Ectodermal cell (in vitro differentiated cells): Measurements from ENCODE around the gene PRDM10.
"Not testable (repeated sequence)": the region's sequence is repeated elsewhere in the genome, so short reads cannot be mapped to it uniquely, and the experiment has no call there.

Source experiments
- H3K27ac ChIP-seq: 2 replicates; pipeline ENCODE4 v1.7.0; 2013; ENCODE audit warnings: mild to moderate bottlenecking, low read depth, low read length; ENCODE audit not compliant: insufficient read depth, poor library complexity, severe bottlenecking
- H3K27me3 ChIP-seq: 2 replicates; pipeline ENCODE4 v1.7.0; 2013; ENCODE audit warnings: mild to moderate bottlenecking, low read length; ENCODE audit not compliant: insufficient read depth, control insufficient read depth, poor library complexity, severe bottlenecking
- H3K36me3 ChIP-seq: one replicate; pipeline ENCODE4 v1.7.0; 2013; ENCODE audit warnings: low read length; ENCODE audit not compliant: control insufficient read depth, insufficient read depth
- H3K4me1 ChIP-seq: one replicate; pipeline ENCODE4 v1.7.0; 2013; ENCODE audit warnings: low read length; ENCODE audit not compliant: control insufficient read depth, insufficient read depth
- H3K4me3 ChIP-seq: 2 replicates; pipeline ENCODE4 v1.7.0; 2013; ENCODE audit warnings: low read depth, low read length, control low read depth; ENCODE audit not compliant: insufficient read depth
- H3K9me3 ChIP-seq: 2 replicates; pipeline ENCODE4 v1.7.0; 2013; ENCODE audit warnings: mild to moderate bottlenecking, low read length, moderate library complexity; ENCODE audit not compliant: control insufficient read depth
- WGBS, 2 experiments: methylation state at CpG; one replicate each; pipeline ENCODE4 v1.1.7; 2013; ENCODE audit warnings: missing lambda C conversion rate in 2 of 2; 5-methylcytosine and 5-hydroxymethylcytosine counted together

Gene PRDM10

GRCh38 chr11:130034236-130034635 lies 31.6 kb upstream of the PRDM10 start:
- Histone ChIP-seq H3K36me3 (no peaks in the 10 kb centered on the region), H3K27me3 (no peaks in the 10 kb centered on the region), H3K9me3 (no peaks in the 10 kb centered on the region), H3K4me3 (no peak overlapping the region), H3K27ac (no peak overlapping the region), H3K4me1 (peaks cover 6% of the 10 kb centered on the region)

GRCh38 chr11:130032931-130033330 lies 30.3 kb upstream of the PRDM10 start:
- H3K36me3 ChIP-seq, result no peaks in the 10 kb centered on the region
- H3K4me1 ChIP-seq, result peaks cover 8% of the 10 kb centered on the region
- H3K9me3 ChIP-seq, result no peaks in the 10 kb centered on the region
- 96% methylated on average over 41 to 44 of the region's 44 CpGs for WGBS, 2 experiments
- H3K4me3 ChIP-seq, result no peak overlapping the region
- H3K27ac ChIP-seq, result no peak overlapping the region
- no peaks in the 10 kb centered on the region for H3K27me3 ChIP-seq

GRCh38 chr11:130031945-130032344 lies 29.3 kb upstream of the PRDM10 start:
- no peak overlapping the region for H3K27ac ChIP-seq
- H3K4me3 ChIP-seq, result no peak overlapping the region
- 86 to 89% methylated on average over 2 of the region's 2 CpGs for WGBS, 2 experiments
- H3K4me1 ChIP-seq, result peaks cover 5% of the 10 kb centered on the region
- no peaks in the 10 kb centered on the region for H3K27me3 ChIP-seq
- H3K36me3 ChIP-seq, result no peaks in the 10 kb centered on the region
- no peaks in the 10 kb centered on the region for H3K9me3 ChIP-seq

GRCh38 chr11:130031056-130031455 lies 28.4 kb upstream of the PRDM10 start:
- Histone ChIP-seq H3K36me3 (no peaks in the 10 kb centered on the region), H3K4me3 (no peak overlapping the region), H3K27ac (no peak overlapping the region), H3K27me3 (no peaks in the 10 kb centered on the region), H3K4me1 (peaks cover 5% of the 10 kb centered on the region), H3K9me3 (no peaks in the 10 kb centered on the region)
- WGBS, 2 experiments, result 90 to 93% methylated on average over 1 of the region's 1 CpG

DNA sequence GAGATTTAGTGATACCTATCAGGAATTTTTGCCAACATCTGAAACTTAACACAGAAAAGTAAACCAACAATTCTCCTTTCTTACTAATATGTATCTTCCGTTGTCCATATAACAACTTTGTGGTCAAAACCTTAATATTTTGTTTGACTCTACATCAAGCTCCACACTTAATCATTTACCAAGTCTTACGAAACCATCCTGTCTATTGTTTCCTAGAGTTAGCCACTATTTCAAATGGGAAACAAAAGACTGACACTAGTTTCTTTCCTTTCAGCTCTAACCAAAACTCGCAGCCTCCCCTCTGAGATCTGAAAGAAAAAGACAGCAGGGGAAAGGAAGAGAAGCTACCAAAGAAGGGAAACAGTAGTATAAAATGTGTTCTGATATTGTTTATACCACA lies 26.5 kb upstream of the PRDM10 start:
- no peaks in the 10 kb centered on the region for H3K9me3 ChIP-seq
- H3K27me3 ChIP-seq, result no peaks in the 10 kb centered on the region
- no peaks in the 10 kb centered on the region for H3K36me3 ChIP-seq
- H3K27ac ChIP-seq, result no peak overlapping the region
- WGBS, 2 experiments, result 64 to 69% methylated on average over 2 to 3 of the region's 3 CpGs
- no peak overlapping the region for H3K4me3 ChIP-seq
- peaks cover 5% of the 10 kb centered on the region for H3K4me1 ChIP-seq

- no peaks in the 10 kb centered on the region for H3K36me3 ChIP-seq
- H3K4me1 ChIP-seq, result peaks cover 5% of the 10 kb centered on the region
- no peak overlapping the region for H3K4me3 ChIP-seq
- H3K9me3 ChIP-seq, result no peaks in the 10 kb centered on the region
- H3K27me3 ChIP-seq, result no peaks in the 10 kb centered on the region
- 79 to 94% methylated on average over 1 of the region's 1 CpG for WGBS, 2 experiments
- H3K27ac ChIP-seq, result no peak overlapping the region
Measured at GRCh38 chr11:130025371-130025770, 22.7 kb upstream of the PRDM10 start.

- Histone ChIP-seq H3K4me1 (peaks cover 3% of the 10 kb centered on the region), H3K27ac (no peak overlapping the region), H3K36me3 (no peaks in the 10 kb centered on the region), H3K4me3 (no peak overlapping the region), H3K27me3 (no peaks in the 10 kb centered on the region), H3K9me3 (no peaks in the 10 kb centered on the region)
- 100% methylated on average over 1 of the region's 1 CpG; no CpG with 5 or more reads in 1 of the 2 experiments for WGBS, 2 experiments
Measured at GRCh38 chr11:130024361-130024760, 21.7 kb upstream of the PRDM10 start.

DNA sequence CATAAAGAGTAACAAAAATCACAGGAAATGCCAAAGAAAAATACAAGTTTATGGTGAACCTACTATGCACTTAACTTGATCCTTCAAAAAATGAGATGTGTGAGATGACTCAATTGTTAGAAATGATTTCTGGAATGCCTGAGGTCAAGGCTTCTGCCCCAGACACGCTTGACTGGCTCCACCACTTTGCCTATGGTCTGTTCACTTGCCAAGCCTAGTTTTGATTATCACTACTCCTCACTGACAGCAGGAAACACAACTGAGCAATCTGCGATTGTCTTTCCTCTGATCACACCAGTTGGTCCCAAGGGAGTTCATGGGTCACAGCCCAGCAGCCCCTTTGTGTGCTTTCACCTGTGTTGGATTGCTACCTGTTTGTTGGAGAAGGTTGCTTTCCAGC lies 20.6 kb upstream of the PRDM10 start:
- H3K4me1 ChIP-seq, result no peaks in the 10 kb centered on the region
- no peaks in the 10 kb centered on the region for H3K27me3 ChIP-seq
- H3K4me3 ChIP-seq, result no peak overlapping the region
- 92 to 93% methylated on average over 2 of the region's 2 CpGs for WGBS, 2 experiments
- no peak overlapping the region for H3K27ac ChIP-seq
- H3K9me3 ChIP-seq, result no peaks in the 10 kb centered on the region
- no peaks in the 10 kb centered on the region for H3K36me3 ChIP-seq

DNA sequence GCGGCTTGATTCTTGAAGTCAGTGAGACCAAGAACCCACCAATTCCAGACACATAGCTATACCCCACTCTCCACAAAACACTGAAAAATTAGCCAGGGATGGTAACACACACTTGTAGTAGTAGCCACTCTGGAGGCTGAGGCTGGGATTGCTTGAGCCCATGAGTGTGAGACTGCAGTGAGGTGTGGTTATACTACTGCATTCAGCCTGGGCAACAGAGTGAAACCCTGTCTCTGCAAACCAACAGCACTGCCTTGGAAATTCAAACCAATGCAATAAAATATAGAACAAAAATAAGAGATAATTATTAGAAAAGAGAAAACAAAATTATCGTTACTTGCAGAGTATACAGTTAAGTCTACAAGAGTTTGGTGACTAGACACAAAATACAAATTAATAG lies 20.2 kb upstream of the PRDM10 start:
- Histone ChIP-seq H3K36me3 (no peaks in the 10 kb centered on the region), H3K4me1 (no peaks in the 10 kb centered on the region), H3K4me3 (no peak overlapping the region), H3K27me3 (no peaks in the 10 kb centered on the region), H3K9me3 (no peaks in the 10 kb centered on the region), H3K27ac (no peak overlapping the region)
- 88 to 100% methylated on average over 1 of the region's 2 CpGs for WGBS, 2 experiments

- not testable (repeated sequence) for H3K9me3 ChIP-seq, H3K27me3 ChIP-seq, H3K36me3 ChIP-seq, H3K4me1 ChIP-seq, H3K4me3 ChIP-seq, H3K27ac ChIP-seq
- WGBS, 2 experiments, result 95 to 97% methylated on average over 38 of the region's 38 CpGs
Measured at GRCh38 chr11:130021606-130022005, 19.0 kb upstream of the PRDM10 start.

GRCh38 chr11:130020323-130020722 lies 17.7 kb upstream of the PRDM10 start:
- 77 to 80% methylated on average over 4 of the region's 4 CpGs for WGBS, 2 experiments
- Histone ChIP-seq H3K27me3 (no peaks in the 10 kb centered on the region), H3K27ac (no peak overlapping the region)

More at GRCh38 chr11:130020323-130020722, 17.7 kb upstream of the PRDM10 start:
- no peaks in the 10 kb centered on the region for H3K4me1 ChIP-seq
- H3K9me3 ChIP-seq, result no peaks in the 10 kb centered on the region
- no peaks in the 10 kb centered on the region for H3K36me3 ChIP-seq
- H3K4me3 ChIP-seq, result no peak overlapping the region
